Islet precursor cell (in vitro differentiated cells): ENCODE data around the gene DTX3L.

Source experiments
- DNase-seq: peaks from one replicate; pipeline ENCODE4 v3.0.0-alpha.2; 2018

Gene DTX3L

GRCh38 chr3:122564155-122564912 lies at the start of gene DTX3L, which contains the start of gene PARP9:
DTX3L (plus strand) TSS chr3:122564338; CDS start chr3:122564427, 89 bp downstream.
PARP9 (minus strand) TSS chr3:122564300; CDS start chr3:122559620, 4,680 bp downstream.
- peak; percentile 84 for DNase-seq

DNA sequence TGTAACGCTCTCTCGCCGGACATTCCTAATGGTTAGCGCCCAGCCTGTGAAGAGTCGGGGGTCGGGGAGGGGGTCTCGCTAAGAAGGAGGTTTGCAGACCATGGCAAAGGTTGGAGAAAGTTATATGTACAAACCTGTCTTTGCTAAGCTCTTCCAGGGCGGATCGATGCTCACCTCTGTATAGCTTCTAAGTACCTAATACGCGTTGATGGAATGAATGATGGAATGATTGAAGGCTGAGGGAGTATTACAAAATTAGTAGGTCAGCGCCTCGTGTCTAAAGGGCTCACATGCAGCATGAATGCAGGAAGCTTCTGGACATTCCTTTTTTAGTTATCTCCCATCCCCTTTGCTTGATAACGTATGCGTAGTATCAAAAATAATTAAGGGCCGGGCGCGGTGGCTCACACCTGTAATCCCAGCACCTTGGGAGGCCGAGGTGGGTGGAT lies 49.1 kb upstream of the DTX3L start:
- no peak for DNase-seq

- no peak for DNase-seq
Observed at GRCh38 chr3:122515870-122516269, 48.3 kb upstream of the DTX3L start.

DNA sequence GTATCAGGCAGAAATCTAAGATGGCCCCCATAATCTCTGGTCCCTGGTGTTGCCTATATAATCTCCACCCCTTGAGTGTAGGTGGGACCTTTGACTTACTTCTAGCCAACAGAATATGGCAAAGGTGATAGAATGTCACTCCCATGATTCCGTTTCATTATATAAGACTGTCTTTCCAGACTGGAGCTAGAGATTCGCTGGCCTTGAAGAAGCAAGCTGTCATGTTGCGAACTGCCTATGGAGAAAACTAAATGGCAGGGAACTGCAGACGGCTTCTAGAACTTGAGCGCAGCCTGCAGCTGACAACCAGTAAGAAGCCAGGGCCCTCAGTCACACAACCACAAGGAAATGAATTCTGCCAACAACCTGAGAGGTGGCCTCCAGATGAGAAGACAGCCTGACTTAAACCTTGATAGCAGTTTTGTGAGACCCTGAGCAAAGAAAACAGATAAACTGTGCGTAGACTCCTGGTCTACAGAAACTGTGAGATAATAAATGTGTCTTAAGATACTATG lies 47.2 kb upstream of the DTX3L start:
- no peak for DNase-seq

- no peak for DNase-seq
Observed at GRCh38 chr3:122519693-122520092, 44.4 kb upstream of the DTX3L start.

DNA sequence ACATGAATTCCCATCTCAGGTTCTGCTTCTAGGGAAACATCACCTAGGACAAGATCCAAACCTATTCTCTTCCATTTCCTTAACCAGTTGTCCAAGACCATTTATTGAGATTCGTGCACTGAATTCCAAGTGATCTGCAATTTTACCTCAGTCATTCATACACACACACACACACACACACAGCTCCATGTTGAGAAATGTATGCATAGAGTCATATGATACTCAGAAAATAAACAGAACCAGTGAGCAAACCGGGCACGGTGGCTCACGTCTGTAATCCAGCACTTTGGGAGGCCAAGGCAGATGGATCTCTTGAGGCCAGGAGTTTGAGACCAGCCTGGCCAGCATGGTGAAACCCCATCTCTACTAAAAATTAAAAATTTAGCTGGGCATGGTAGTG lies 43.3 kb upstream of the DTX3L start:
- no peak for DNase-seq

- DNase-seq = no peak
Observed at GRCh38 chr3:122523317-122523716, 40.8 kb upstream of the DTX3L start.

DNA sequence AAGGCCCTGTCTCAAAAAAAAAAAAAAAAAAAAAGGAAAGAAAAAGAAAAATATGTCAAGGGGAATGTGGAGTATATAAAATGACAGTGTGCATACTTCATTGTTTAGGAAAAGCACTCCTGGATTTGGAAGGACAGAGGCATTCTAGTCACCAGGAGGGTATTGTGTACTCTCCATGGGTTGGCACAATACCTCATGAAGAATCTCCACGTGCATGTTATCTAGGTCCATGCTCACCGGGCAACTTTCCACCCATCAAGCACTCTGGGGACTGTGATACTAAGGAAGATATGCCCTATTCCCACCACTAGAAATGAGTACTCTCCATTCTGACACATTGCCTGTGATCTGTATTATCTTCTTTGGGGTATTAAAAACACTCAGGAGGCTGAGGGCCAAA lies 34.0 kb upstream of the DTX3L start:
- no peak for DNase-seq

GRCh38 chr3:122533480-122533879 lies 30.7 kb upstream of the DTX3L start:
- no peak for DNase-seq

DNA sequence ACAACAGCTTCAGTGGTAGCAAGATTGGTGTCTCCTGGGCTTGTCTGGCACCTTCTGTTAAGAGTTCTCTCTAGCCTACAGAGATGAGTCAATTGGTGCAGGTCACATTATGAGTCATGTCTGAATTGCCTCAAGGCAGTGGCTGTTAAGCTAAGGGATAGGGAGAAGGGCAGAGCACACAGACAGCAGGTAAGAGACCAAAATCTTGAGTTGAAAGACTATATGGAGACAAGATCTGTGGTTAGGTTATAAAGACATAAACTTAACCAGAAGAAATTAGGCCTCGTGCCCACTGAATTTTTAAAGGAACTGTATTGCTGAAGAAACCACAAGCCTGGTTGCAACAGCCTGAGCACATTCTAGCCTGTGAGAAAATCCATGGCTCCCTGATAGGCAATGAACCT lies 30.2 kb upstream of the DTX3L start:
- peak; percentile 96 for DNase-seq

DNA sequence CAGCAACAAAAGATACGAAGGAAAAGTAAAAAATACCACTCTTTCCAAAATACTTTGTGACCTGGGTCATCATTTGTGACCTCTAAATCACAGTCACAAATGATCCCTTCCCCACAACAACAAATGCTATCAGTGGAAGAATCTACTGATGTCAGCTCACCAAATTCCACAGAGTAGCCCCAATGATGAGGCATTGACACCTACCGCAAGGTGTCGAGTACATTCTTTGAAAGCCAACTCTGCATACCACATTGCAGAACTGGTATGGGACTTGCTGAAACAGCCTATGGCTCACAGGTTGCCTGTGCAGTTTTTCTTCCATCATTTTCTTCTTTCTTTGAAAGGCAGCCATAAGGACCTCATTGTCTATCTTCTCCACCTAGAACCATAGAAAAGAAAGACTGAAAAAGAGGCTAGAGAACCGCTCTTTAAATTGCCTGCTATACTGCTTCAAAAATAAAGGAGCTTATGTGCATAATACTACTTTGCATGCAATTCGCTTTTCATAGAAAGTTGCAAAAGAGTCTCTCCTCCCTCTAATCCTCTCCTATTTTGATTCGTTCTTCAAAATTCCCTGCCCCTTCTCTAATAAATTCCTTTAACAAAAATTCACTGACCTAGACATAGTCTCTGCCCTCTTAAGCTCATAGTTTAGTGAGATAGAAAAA lies 28.0 kb upstream of the DTX3L start:
- peak; percentile 85 for DNase-seq

GRCh38 chr3:122536632-122537001 lies 27.5 kb upstream of the DTX3L start:
- no peak for DNase-seq

- DNase-seq = no peak
Observed at GRCh38 chr3:122538956-122539490, 25.1 kb upstream of the DTX3L start.

GRCh38 chr3:122546151-122546550 lies 18.0 kb upstream of the DTX3L start:
- no peak for DNase-seq

DNA sequence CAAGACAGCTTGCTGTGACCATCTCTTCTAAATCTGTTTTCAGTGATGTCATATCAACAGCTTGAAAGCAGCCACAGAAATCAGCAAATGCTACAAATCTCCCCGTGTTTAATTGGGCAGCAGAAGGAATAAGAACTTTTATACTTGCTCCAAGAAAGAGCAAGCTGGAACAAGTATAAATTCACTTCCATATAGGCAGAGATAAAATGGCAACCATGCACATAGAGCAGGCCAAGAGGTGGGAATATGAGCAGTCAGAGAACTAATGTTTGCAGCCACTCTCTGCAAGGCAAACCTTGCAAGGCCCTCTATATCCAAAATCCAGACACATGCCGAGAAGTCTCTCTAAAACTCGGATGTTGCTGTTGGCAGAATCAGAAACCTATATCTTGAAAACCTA lies 16.1 kb upstream of the DTX3L start:
- DNase-seq = no peak

DNA sequence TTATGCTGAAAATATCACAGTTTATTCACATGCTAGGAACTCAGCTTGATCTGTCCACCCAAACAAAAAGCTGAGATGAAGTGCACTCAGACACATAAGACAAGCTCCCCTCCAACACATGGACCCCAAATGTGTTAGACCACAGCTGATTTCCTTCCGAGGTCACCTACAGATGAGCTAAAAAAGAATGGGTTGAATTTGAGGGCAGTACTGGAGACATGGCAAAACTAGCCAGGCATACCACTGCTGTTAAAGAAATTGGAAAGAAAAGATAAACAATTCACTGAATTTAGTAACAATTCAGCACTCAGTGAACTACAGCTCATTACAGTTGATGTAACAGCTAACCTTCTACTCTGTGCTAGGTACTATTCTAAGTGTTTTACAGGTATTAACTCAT lies 15.5 kb upstream of the DTX3L start:
- DNase-seq = no peak

DNA sequence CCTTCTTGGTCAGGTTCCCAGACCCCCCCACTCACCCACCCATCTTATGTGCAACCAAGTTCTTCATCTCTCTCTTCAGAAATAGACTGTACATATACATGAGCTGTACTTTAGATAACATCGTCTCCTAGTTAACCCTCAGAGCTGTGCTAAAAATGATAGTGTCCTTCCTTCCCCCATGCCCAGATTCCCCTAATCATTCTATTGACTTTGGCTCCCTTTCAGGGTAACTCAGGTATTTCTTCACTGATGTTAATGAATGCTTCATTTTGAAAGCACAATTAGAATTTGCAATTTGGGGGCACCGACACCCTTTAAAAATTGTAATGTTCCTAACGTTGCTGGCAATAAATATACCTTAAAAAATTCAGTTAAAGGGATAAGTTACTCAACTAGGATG lies 11.0 kb upstream of the DTX3L start:
- no peak for DNase-seq

- DNase-seq = peak; percentile 64
Observed at GRCh38 chr3:122555275-122556071, 8.7 kb upstream of the DTX3L start.

GRCh38 chr3:122557356-122557755 lies 6.8 kb upstream of the DTX3L start:
- no peak for DNase-seq

GRCh38 chr3:122558605-122559004 lies 5.5 kb upstream of the DTX3L start:
- DNase-seq = no peak

- DNase-seq = no peak
Observed at GRCh38 chr3:122559906-122560305, 4.2 kb upstream of the DTX3L start.

GRCh38 chr3:122560680-122561079 lies 3.5 kb upstream of the DTX3L start:
- DNase-seq = peak; percentile 59
